Measurements from ENCODE around the gene SBK2. TPM values are rescaled to one million over a fixed set of nuclear protein-coding genes. Genes with fewer than 3 reads are reported as not detected.

SBK2 gene
- total RNA-seq, 6 experiments from 2014 or later: not detected

GRCh38 chr19:55483706-55484592 is 53.0 kb downstream of the SBK2 start:
- H3K9me3 Mint-ChIP-seq: no peaks in the 10 kb centered on the region
- no peaks in the 10 kb centered on the region for H3K36me3 Mint-ChIP-seq (ENCODE audit: low read depth)
- peaks cover 38% of the 10 kb centered on the region for H3K4me1 Mint-ChIP-seq (ENCODE audit: low read depth)
- no peak for DNase-seq
- peak overlapping the region; percentile 87 for H3K4me3 Mint-ChIP-seq
- peak overlapping the region; percentile 97 for H3K27ac Mint-ChIP-seq
- peaks cover 4% of the 10 kb centered on the region for H3K27me3 Mint-ChIP-seq (ENCODE audit: insufficient read depth)
- TF ChIP-seq CTCF (IDR thresholded peaks at IDR 0.05): no peak

- Mint-ChIP-seq H3K4me3 (no peak overlapping the region), H3K4me1 (ENCODE audit: low read depth) (peaks cover 41% of the 10 kb centered on the region), H3K27ac (no peak overlapping the region), H3K9me3 (no peaks in the 10 kb centered on the region), H3K27me3 (ENCODE audit: insufficient read depth) (peaks cover 2% of the 10 kb centered on the region), H3K36me3 (ENCODE audit: low read depth) (no peaks in the 10 kb centered on the region; the same call in 1 of the 2 replicates)
- DNase-seq: no peak
- no peak for TF ChIP-seq CTCF (IDR thresholded peaks at IDR 0.05)
Observed at GRCh38 chr19:55482967-55483705, 53.8 kb downstream of the SBK2 start.

- no peak for TF ChIP-seq CTCF (IDR thresholded peaks at IDR 0.05)
- no peak overlapping the region for H3K4me3 Mint-ChIP-seq
- H3K9me3 Mint-ChIP-seq: no peaks in the 10 kb centered on the region
- no peak for DNase-seq
- H3K27ac Mint-ChIP-seq: no peak overlapping the region
- H3K4me1 Mint-ChIP-seq (ENCODE audit: low read depth): peaks cover 44% of the 10 kb centered on the region
- H3K27me3 Mint-ChIP-seq (ENCODE audit: insufficient read depth): peaks cover 2% of the 10 kb centered on the region
- H3K36me3 Mint-ChIP-seq (ENCODE audit: low read depth): no peaks in the 10 kb centered on the region; the same call in 1 of the 2 replicates
Observed at GRCh38 chr19:55482156-55482961, 54.6 kb downstream of the SBK2 start.

- TF ChIP-seq CTCF (IDR thresholded peaks at IDR 0.05): no peak
- H3K27me3 Mint-ChIP-seq (ENCODE audit: insufficient read depth): peaks cover 4% of the 10 kb centered on the region
- DNase-seq: no peak
- no peaks in the 10 kb centered on the region for H3K9me3 Mint-ChIP-seq
- H3K4me1 Mint-ChIP-seq (ENCODE audit: low read depth): peaks cover 43% of the 10 kb centered on the region
- peaks cover 4% of the 10 kb centered on the region for H3K36me3 Mint-ChIP-seq (ENCODE audit: low read depth)
- no peak overlapping the region for H3K27ac Mint-ChIP-seq
- no peak overlapping the region for H3K4me3 Mint-ChIP-seq
Observed at GRCh38 chr19:55481794-55482155, 55.2 kb downstream of the SBK2 start.

- H3K4me1 Mint-ChIP-seq (ENCODE audit: low read depth): peaks cover 41% of the 10 kb centered on the region
- no peak overlapping the region for H3K27ac Mint-ChIP-seq
- no peak for TF ChIP-seq CTCF (IDR thresholded peaks at IDR 0.05)
- no peaks in the 10 kb centered on the region for H3K9me3 Mint-ChIP-seq
- peaks cover 4% of the 10 kb centered on the region for H3K36me3 Mint-ChIP-seq (ENCODE audit: low read depth)
- DNase-seq: no peak
- H3K27me3 Mint-ChIP-seq (ENCODE audit: insufficient read depth): peaks cover 4% of the 10 kb centered on the region
- no peak overlapping the region for H3K4me3 Mint-ChIP-seq
Observed at GRCh38 chr19:55481148-55481793, 55.7 kb downstream of the SBK2 start.
